Ovary (tissue), 3 donors: ENCODE data around the gene ABTB2.

Experiments
- CTCF ChIP-seq, 3 donors: fragments of 450-650 bp in 2 of 3; fragments of 200-600 bp in 1 of 3; IDR thresholded peaks; one replicate each; pipeline versions ENCODE4 v1.5.1 to v1.8.0; 2016 to 2022; ENCODE audit warnings: antibody characterized with exemption in 3 of 3, mild to moderate bottlenecking in 1 of 3
- EP300 ChIP-seq: sonication (generic); formaldehyde crosslinking; IDR thresholded peaks from one replicate; pipeline ENCODE4 v1.6.1; 2017; ENCODE audit warnings: antibody characterized with exemption
- POLR2A ChIP-seq: fragments of 450-650 bp; IDR thresholded peaks from one replicate; pipeline ENCODE4 v1.6.1; 2017; ENCODE audit warnings: antibody characterized with exemption, mild to moderate bottlenecking, moderate library complexity
- donor health status: DM: no; HTN: no; CAD: no.

DNA sequence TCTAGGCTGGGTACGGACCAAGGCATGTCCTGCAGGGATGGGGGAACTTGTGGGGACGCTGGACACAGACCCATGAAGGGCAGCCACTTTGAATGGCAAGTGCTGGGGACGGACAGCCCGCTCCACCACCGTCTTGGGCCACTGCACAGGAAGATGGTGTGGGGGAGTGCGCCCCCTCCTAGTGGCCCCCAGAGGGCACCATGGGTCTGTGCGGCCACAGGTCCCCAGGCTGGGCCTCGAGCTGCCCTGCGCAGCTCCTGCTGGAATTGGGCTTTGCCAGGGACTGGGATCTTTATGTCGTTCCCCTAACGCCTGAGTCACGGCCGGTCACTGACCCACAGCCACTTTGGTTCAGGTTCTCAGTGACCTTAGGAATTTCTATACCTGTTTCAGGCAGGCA is 208.0 kb downstream of the ABTB2 start:
- TF ChIP-seq CTCF (IDR thresholded peaks at IDR 0.05) (no peak), POLR2A (no peak), EP300 (no peak)
